ENCODE results near the gene PAK1IP1.
"Not testable (repeated sequence)": the region's sequence is repeated elsewhere in the genome, so short reads cannot be mapped to it uniquely, and the experiment has no call there.

Gene PAK1IP1, protein sequence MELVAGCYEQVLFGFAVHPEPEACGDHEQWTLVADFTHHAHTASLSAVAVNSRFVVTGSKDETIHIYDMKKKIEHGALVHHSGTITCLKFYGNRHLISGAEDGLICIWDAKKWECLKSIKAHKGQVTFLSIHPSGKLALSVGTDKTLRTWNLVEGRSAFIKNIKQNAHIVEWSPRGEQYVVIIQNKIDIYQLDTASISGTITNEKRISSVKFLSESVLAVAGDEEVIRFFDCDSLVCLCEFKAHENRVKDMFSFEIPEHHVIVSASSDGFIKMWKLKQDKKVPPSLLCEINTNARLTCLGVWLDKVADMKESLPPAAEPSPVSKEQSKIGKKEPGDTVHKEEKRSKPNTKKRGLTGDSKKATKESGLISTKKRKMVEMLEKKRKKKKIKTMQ

GRCh38 chr6:10694302-10695085 is at the start of gene PAK1IP1, which contains the start of gene C6orf52:
PAK1IP1 (plus strand) TSS chr6:10694972; CDS start chr6:10694986, 14 bp downstream.
C6orf52 (minus strand) TSS chr6:10694616; CDS start chr6:10687550, 7,066 bp downstream.
- peak; percentile 98 for DNase-seq
- H3K27ac ChIP-seq: peak within 1 kb of the TSS; percentile 99
- no peaks in the 10 kb centered on the region for H3K9me3 ChIP-seq (ENCODE audit: severe bottlenecking)
- no peaks in the 10 kb centered on the region for H3K27me3 ChIP-seq (ENCODE audit: insufficient read depth, low read depth, severe bottlenecking)
- no peak for TF ChIP-seq CTCF (IDR thresholded peaks at IDR 0.05; ENCODE audit: low read depth, low read length)
- H3K36me3 ChIP-seq: peaks cover 26% of the 10 kb centered on the region
- H3K4me3 ChIP-seq (ENCODE audit: low read depth, low read length): peak within 1 kb of the TSS; percentile 87

DNA sequence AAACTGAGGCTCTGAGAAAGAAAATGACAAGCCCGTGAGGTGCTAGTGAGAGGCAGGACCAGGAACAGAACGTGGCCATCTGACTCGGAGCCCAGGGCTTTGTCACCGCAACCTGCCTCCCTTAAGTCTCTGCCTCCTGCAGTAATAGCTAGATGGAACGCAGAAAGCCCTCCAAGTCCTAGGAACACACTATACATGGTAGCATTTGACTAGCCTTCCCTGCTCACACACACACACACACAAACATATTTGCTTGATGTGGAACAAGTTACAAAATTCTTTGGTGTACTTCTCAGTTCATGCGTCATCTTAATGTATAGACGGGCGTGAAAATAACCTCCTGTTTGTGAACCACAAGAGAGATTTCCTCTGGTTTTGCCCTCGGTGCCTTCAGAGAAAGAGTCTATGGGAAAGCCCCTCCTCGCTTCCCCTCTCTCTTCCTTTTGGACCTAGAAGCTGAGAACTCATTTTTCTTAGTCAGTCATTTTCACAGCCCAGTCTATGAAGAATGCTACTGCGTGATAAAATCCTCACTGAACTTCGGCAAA is 39.2 kb upstream of the PAK1IP1 start:
- no peaks in the 10 kb centered on the region for H3K27me3 ChIP-seq (ENCODE audit: insufficient read depth, low read depth, severe bottlenecking)
- H3K27ac ChIP-seq: no peak overlapping the region
- no peak for DNase-seq
- no peak for TF ChIP-seq CTCF (IDR thresholded peaks at IDR 0.05; ENCODE audit: low read depth, low read length)
- no peaks in the 10 kb centered on the region for H3K9me3 ChIP-seq (ENCODE audit: severe bottlenecking)
- H3K4me3 ChIP-seq (ENCODE audit: low read depth, low read length): no peak overlapping the region
- no peaks in the 10 kb centered on the region for H3K36me3 ChIP-seq

DNA sequence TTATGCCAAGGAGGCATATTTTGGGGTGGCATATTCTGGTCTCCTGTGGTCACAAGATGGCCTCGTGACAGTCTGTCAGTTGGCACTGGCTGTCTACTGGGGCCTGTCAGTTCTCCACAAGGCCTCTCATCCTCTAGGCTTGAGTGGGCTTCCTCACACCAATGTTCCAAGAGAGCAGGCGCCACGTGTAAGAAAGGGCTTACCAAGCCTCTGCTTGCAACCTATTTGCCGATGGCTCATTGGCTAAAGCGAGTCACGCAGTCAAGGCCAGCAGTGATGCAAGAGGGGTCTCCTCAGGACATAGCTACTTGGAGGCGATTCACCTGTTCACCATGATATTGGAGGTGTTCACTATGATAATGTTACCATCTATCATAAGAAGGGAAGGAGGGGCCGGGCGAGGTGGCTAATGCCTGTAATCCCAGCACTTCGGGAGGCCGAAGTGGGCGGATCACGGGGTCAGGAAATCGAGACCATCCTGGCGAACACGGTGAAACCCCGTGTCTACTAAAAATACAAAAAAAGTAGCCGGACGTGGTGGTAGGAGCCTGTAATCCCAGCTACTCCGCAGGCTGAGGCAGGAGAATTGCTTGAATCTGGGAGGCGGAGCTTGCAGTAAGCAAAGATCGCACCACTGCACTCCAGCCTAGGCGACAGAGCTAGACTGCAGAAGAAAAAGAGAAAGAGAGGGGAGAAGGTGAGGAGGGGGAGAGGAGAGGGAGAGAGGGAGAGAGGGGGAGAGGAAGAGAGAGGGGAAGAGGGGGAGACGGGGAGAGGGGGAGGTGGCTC is 35.7 kb upstream of the PAK1IP1 start:
- H3K27me3 ChIP-seq (ENCODE audit: insufficient read depth, low read depth, severe bottlenecking): no peaks in the 10 kb centered on the region
- TF ChIP-seq CTCF (IDR thresholded peaks at IDR 0.05; ENCODE audit: low read depth, low read length): no peak
- H3K27ac ChIP-seq: peak overlapping the region; percentile 76
- DNase-seq: peak; percentile 51
- peaks cover 7% of the 10 kb centered on the region for H3K9me3 ChIP-seq (ENCODE audit: severe bottlenecking)
- peak overlapping the region; percentile 53 for H3K4me3 ChIP-seq (ENCODE audit: low read depth, low read length)
- H3K36me3 ChIP-seq: no peaks in the 10 kb centered on the region

DNA sequence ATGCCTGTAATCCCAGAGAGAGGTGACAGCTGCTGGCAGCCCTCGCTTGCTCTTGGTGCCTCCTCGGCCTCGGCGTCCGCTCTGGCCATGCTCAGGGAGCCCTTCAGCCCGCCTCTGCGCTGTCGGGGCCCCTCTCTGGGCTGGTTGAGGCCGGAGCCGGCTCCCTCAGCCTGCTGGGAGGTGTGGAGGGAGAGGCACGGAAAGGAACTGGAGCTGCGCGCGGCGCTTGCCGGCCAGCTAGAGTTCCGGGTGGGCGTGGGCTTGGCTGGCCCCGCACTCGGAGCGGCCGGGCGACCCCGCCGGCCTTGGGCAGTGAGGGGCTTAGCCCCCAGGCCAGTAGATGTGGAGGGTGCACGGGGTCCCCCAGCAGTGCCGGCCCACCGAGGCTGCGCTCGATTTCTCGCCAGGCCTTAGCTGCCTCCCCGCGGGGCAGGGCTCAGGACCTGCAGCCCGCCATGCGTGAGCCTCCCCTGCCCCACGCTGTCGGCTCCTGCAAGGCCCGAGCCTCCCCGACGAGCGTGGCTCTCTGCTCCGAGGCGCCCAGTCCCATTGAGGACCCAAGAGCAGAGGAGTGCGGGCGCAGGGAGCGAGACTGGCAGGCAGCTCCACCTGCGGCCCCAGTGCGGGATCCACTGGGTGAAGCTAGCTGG is 34.9 kb upstream of the PAK1IP1 start:
- peak overlapping the region; percentile 76 for H3K27ac ChIP-seq
- peak; percentile 86 for DNase-seq

DNA sequence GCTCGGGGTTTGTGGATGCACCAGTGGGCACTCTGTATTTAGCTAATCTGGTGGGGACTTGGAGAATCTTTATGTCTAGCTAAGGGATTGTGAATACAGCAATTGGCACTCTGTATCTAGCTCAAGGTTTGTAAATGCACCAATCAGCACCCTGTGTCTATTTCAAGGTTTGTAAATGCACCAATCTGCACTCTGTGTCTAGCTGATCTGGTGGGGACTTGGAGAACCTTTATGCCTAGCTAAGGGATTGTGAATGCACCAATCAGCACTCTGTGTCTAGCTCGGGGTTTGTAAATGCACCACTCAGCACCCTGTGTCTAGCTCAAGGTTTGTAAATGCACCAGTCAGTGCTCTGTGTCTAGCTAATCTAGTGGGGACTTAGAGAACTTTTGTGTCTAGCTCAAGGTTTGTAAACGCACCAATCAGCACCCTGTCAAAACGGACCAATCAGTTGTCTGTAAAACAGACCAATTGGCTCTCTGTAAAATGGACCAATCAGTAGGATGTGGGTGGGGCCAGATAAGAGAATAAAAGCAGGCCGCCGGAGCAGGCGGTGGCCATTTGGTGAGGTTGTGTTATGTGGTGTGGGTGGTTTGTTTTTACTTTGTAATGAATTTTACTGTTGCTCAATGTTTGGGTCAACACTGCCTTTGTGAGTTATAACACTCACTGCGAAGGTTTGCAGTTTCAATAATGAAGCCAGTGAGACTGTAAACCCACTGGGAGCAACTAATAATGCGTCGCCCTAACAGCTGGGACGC is 34.2 kb upstream of the PAK1IP1 start:
- Histone ChIP-seq H3K27ac (peak overlapping the region; percentile 76), H3K4me3 (ENCODE audit: low read depth, low read length) (peak overlapping the region; percentile 53)
- not testable (repeated sequence) for DNase-seq

More for the DNA sequence above, 34.9 kb upstream of the PAK1IP1 start:
- Histone ChIP-seq H3K9me3 (ENCODE audit: severe bottlenecking) (peaks cover 7% of the 10 kb centered on the region), H3K4me3 (ENCODE audit: low read depth, low read length) (peak overlapping the region; percentile 53), H3K36me3 (no peaks in the 10 kb centered on the region), H3K27me3 (ENCODE audit: insufficient read depth, low read depth, severe bottlenecking) (no peaks in the 10 kb centered on the region)
- TF ChIP-seq CTCF (IDR thresholded peaks at IDR 0.05; ENCODE audit: low read depth, low read length): peak; percentile 15; the same call in 1 of the 2 replicates

More for the DNA sequence above, 34.2 kb upstream of the PAK1IP1 start:
- H3K27me3 ChIP-seq (ENCODE audit: insufficient read depth, low read depth, severe bottlenecking); H3K9me3 ChIP-seq (ENCODE audit: severe bottlenecking); H3K36me3 ChIP-seq: not testable (repeated sequence)

Data from WERI-Rb-1 (cell line).